ENCODE results near the gene CNPPD1.

Gene CNPPD1

GRCh38 chr2:219172231-219173154 lies 4.2 kb downstream of the CNPPD1 start:
- Histone ChIP-seq H3K4me1 (ENCODE audit: control insufficient read depth, insufficient read depth, low read length, poor library complexity, severe bottlenecking) (peaks cover 26% of the 10 kb centered on the region), H3K4me3 (ENCODE audit: insufficient read depth, low read depth, low read length, poor library complexity, severe bottlenecking) (no peak overlapping the region)
- no peak for DNase-seq

GRCh38 chr2:219171231-219171651 lies 5.5 kb downstream of the CNPPD1 start:
- peak in 1 of 3 donors; percentile 18 for DNase-seq
- Histone ChIP-seq H3K27me3 (replicated peaks; ENCODE audit: control insufficient read depth, insufficient read depth, low read length, poor library complexity, severe bottlenecking) (no peaks in the 10 kb centered on the region), H3K4me1 (ENCODE audit: control insufficient read depth, insufficient read depth, low read length, poor library complexity, severe bottlenecking) (peaks cover 18% of the 10 kb centered on the region), H3K4me3 (ENCODE audit: insufficient read depth, low read depth, low read length, poor library complexity, severe bottlenecking) (no peak overlapping the region), H3K9me3 (ENCODE audit: control insufficient read depth, low read length) (no peaks in the 10 kb centered on the region), H3K27ac (ENCODE audit: insufficient read depth, low read length, poor library complexity, severe bottlenecking) (no peak overlapping the region), H3K36me3 (ENCODE audit: control insufficient read depth, insufficient read depth, low read length) (peaks cover 31% of the 10 kb centered on the region)

More at GRCh38 chr2:219172231-219173154, 4.2 kb downstream of the CNPPD1 start:
- Histone ChIP-seq H3K36me3 (ENCODE audit: control insufficient read depth, insufficient read depth, low read length) (peaks cover 31% of the 10 kb centered on the region), H3K9me3 (ENCODE audit: control insufficient read depth, low read length) (no peaks in the 10 kb centered on the region), H3K27me3 (replicated peaks; ENCODE audit: control insufficient read depth, insufficient read depth, low read length, poor library complexity, severe bottlenecking) (no peaks in the 10 kb centered on the region), H3K27ac (ENCODE audit: insufficient read depth, low read length, poor library complexity, severe bottlenecking) (no peak overlapping the region)

- DNase-seq: no peak
- Histone ChIP-seq H3K4me3 (ENCODE audit: insufficient read depth, low read depth, low read length, poor library complexity, severe bottlenecking) (no peak within 1 kb of the TSS), H3K27me3 (replicated peaks; ENCODE audit: control insufficient read depth, insufficient read depth, low read length, poor library complexity, severe bottlenecking) (no peaks in the 10 kb centered on the region), H3K4me1 (ENCODE audit: control insufficient read depth, insufficient read depth, low read length, poor library complexity, severe bottlenecking) (peaks cover 9% of the 10 kb centered on the region), H3K9me3 (ENCODE audit: control insufficient read depth, low read length) (no peaks in the 10 kb centered on the region), H3K36me3 (ENCODE audit: control insufficient read depth, insufficient read depth, low read length) (peaks cover 31% of the 10 kb centered on the region), H3K27ac (ENCODE audit: insufficient read depth, low read length, poor library complexity, severe bottlenecking) (no peak within 1 kb of the TSS)
Observed at GRCh38 chr2:219169930-219170654, 6.6 kb downstream of the CNPPD1 start, which contains the start of gene SLC23A3. Gene SLC23A3 (minus strand): TSS chr2:219170029. CDS start chr2:219169984, 45 bp downstream.

DNA sequence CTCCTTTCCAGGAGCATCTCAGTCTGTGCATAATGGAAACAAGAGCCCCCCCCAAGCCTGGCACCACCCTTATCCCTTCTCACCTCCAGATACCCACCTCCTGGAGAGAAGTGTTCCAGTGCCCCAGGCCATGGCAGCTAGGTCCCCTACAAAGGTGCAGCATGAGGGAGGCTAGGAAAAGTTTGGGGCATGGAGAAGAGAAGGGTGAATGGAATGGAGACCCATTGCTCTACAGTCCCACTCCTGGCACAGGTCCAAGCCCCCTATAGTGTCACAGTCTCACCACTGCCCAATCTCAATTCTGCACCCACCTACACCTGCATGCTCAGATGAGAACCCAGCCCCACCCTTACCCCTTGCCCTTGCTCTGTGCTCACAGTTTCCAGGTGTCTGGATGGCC lies 7.8 kb downstream of the CNPPD1 start:
- no peak overlapping the region for H3K4me3 ChIP-seq (ENCODE audit: insufficient read depth, low read depth, low read length, poor library complexity, severe bottlenecking)
- no peaks in the 10 kb centered on the region for H3K9me3 ChIP-seq (ENCODE audit: control insufficient read depth, low read length)
- no peak overlapping the region for H3K27ac ChIP-seq (ENCODE audit: insufficient read depth, low read length, poor library complexity, severe bottlenecking)
- DNase-seq: no peak
- H3K36me3 ChIP-seq (ENCODE audit: control insufficient read depth, insufficient read depth, low read length): peaks cover 20% of the 10 kb centered on the region
- no peaks in the 10 kb centered on the region for H3K4me1 ChIP-seq (ENCODE audit: control insufficient read depth, insufficient read depth, low read length, poor library complexity, severe bottlenecking)
- H3K27me3 ChIP-seq (replicated peaks; ENCODE audit: control insufficient read depth, insufficient read depth, low read length, poor library complexity, severe bottlenecking): no peaks in the 10 kb centered on the region

DNA sequence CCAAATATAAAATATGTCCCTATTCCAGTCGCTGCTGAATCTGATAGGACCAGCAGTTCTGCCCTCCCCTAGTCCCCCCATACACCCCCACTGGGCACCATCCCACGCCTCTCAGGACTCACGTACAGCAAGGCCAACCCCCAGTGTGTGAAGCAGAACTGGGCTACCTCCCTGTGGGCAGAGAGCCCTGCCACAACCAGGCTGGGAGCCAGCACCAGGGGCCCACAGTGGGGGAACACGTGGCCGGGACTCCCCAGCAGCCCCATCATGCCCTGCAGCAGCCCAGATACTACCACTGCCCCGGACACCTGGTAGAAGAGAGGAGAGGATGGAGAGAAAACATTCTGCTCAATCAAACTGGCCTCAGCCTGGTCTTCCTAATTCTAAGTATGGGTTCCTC lies 8.2 kb downstream of the CNPPD1 start:
- Histone ChIP-seq H3K36me3 (ENCODE audit: control insufficient read depth, insufficient read depth, low read length) (peaks cover 15% of the 10 kb centered on the region), H3K4me3 (ENCODE audit: insufficient read depth, low read depth, low read length, poor library complexity, severe bottlenecking) (no peak overlapping the region)

DNA sequence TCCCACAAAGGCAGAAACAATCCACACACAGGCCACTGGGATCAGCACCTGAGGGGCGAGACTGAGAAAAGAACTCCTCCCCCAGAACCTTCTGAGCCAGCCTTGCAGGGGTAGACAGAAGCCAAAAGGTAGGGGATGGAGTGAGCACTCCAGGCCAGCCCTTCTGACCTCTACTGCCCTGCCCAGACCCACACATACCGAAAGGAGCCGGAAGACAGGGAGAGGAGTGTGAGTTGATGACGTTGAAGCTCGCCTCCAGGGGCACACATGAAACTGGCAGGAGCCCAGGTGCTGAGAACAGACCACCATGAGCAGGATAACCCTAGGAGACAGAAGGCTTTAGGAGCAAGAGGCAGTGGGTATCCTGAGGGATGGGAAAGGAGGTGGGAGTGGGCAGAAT lies 8.7 kb downstream of the CNPPD1 start:
- Histone ChIP-seq H3K36me3 (ENCODE audit: control insufficient read depth, insufficient read depth, low read length) (peaks cover 12% of the 10 kb centered on the region), H3K9me3 (ENCODE audit: control insufficient read depth, low read length) (no peaks in the 10 kb centered on the region), H3K4me3 (ENCODE audit: insufficient read depth, low read depth, low read length, poor library complexity, severe bottlenecking) (no peak overlapping the region), H3K4me1 (ENCODE audit: control insufficient read depth, insufficient read depth, low read length, poor library complexity, severe bottlenecking) (no peaks in the 10 kb centered on the region), H3K27me3 (replicated peaks; ENCODE audit: control insufficient read depth, insufficient read depth, low read length, poor library complexity, severe bottlenecking) (no peaks in the 10 kb centered on the region), H3K27ac (ENCODE audit: insufficient read depth, low read length, poor library complexity, severe bottlenecking) (no peak overlapping the region)
- no peak for DNase-seq

More for the DNA sequence above, 8.2 kb downstream of the CNPPD1 start:
- no peaks in the 10 kb centered on the region for H3K27me3 ChIP-seq (replicated peaks; ENCODE audit: control insufficient read depth, insufficient read depth, low read length, poor library complexity, severe bottlenecking)
- DNase-seq: no peak
- no peaks in the 10 kb centered on the region for H3K9me3 ChIP-seq (ENCODE audit: control insufficient read depth, low read length)
- no peaks in the 10 kb centered on the region for H3K4me1 ChIP-seq (ENCODE audit: control insufficient read depth, insufficient read depth, low read length, poor library complexity, severe bottlenecking)
- no peak overlapping the region for H3K27ac ChIP-seq (ENCODE audit: insufficient read depth, low read length, poor library complexity, severe bottlenecking)

DNA sequence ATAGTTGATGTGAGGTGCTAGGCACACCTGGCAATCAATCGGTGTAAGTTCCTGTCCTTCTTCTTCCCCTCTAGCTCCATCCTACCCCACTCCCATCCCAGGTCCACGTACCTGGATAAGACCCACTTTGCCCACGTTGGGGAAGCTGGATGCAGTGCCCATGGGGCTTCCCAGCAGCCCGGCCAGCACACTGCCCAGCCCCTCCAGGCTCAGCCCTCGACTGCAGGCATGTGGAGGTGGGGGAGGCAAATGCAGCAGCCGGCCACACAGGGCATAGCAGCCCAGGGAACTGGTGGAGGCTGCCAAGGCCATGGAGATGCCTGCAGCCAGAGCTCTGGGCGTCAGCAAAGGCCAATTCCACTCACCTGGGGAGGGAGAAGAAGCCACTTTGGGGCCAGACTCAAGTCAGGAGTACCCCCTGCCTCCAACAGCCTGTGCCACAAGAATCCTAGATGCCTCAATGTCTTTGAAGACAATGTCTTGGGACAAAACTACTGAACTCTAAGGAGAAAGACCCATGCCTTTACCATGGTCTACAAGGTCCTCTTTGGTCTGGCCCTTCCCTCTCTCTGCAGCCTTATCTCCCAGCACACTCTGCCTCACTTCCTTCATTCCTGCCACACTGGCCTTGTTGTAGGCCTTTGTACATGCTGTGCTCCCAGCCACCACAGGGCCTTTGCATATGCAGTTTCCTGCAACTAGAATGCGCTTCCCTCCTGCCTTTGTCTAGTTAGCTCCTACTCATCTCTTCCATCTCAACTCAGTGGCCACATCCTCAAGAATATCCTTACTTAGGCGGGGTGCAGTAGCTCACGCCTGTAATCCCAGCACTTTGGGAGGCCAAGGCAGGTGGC lies 11.4 kb downstream of the CNPPD1 start:
- Histone ChIP-seq H3K9me3 (ENCODE audit: control insufficient read depth, low read length) (no peaks in the 10 kb centered on the region), H3K27me3 (replicated peaks; ENCODE audit: control insufficient read depth, insufficient read depth, low read length, poor library complexity, severe bottlenecking) (no peaks in the 10 kb centered on the region), H3K27ac (ENCODE audit: insufficient read depth, low read length, poor library complexity, severe bottlenecking) (no peak overlapping the region), H3K36me3 (ENCODE audit: control insufficient read depth, insufficient read depth, low read length) (no peaks in the 10 kb centered on the region), H3K4me3 (ENCODE audit: insufficient read depth, low read depth, low read length, poor library complexity, severe bottlenecking) (no peak overlapping the region), H3K4me1 (ENCODE audit: control insufficient read depth, insufficient read depth, low read length, poor library complexity, severe bottlenecking) (peaks cover 6% of the 10 kb centered on the region)
- no peak for DNase-seq

DNA sequence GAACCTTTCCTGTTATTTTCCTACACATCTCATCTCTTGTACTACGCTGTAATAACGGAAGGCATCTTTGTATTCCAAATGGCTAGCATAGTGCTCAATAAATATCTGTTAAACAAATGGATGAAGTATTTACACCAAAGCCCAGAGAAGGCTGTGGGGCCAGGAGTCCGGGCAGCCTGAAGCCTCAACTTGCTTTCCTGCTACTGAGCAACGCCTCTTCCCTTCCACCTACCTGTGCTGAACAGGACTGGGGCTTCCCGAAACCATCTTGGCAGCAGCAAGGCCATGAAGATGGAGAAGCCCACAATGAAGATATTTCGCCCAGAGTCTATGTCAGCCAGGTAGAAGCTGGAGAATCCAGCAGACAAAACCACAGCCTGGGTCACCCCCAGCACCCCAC lies 13.6 kb downstream of the CNPPD1 start:
- Histone ChIP-seq H3K9me3 (ENCODE audit: control insufficient read depth, low read length) (no peaks in the 10 kb centered on the region), H3K4me3 (ENCODE audit: insufficient read depth, low read depth, low read length, poor library complexity, severe bottlenecking) (no peak overlapping the region), H3K27me3 (replicated peaks; ENCODE audit: control insufficient read depth, insufficient read depth, low read length, poor library complexity, severe bottlenecking) (no peaks in the 10 kb centered on the region), H3K36me3 (ENCODE audit: control insufficient read depth, insufficient read depth, low read length) (no peaks in the 10 kb centered on the region), H3K4me1 (ENCODE audit: control insufficient read depth, insufficient read depth, low read length, poor library complexity, severe bottlenecking) (peaks cover 11% of the 10 kb centered on the region), H3K27ac (ENCODE audit: insufficient read depth, low read length, poor library complexity, severe bottlenecking) (no peak overlapping the region)
- no peak for DNase-seq

DNA sequence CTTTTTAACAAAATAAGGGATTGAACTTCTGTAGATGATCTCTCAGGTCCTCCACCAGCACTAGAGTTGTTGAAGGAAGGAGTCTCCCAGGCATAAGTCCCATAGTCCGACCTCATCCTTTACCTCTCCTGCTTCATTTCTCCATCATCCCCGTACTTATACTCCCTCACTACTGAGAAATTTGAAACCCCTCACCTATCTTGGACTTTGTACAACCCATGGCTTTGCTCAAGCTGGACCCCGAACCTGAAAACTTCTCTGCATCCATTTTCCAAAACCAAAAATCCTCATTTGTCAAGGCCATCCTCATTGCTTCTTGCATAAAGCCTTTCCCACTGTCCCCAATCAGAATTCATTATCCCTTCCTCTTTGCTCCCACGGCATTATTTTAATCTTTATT lies 15.6 kb downstream of the CNPPD1 start:
- no peak for DNase-seq
- Histone ChIP-seq H3K9me3 (ENCODE audit: control insufficient read depth, low read length) (no peaks in the 10 kb centered on the region), H3K27ac (ENCODE audit: insufficient read depth, low read length, poor library complexity, severe bottlenecking) (peak overlapping the region; percentile 72), H3K4me1 (ENCODE audit: control insufficient read depth, insufficient read depth, low read length, poor library complexity, severe bottlenecking) (peaks cover 11% of the 10 kb centered on the region), H3K4me3 (ENCODE audit: insufficient read depth, low read depth, low read length, poor library complexity, severe bottlenecking) (peak overlapping the region; percentile 68), H3K27me3 (replicated peaks; ENCODE audit: control insufficient read depth, insufficient read depth, low read length, poor library complexity, severe bottlenecking) (no peaks in the 10 kb centered on the region), H3K36me3 (ENCODE audit: control insufficient read depth, insufficient read depth, low read length) (peaks cover 8% of the 10 kb centered on the region)
